Activated naive CD4-positive, alpha-beta T cell treated with anti-CD3 and anti-CD28 coated beads, Interleukin-2, amount 50 U/mL, for 24 hours (primary cell): ENCODE data around the gene MCTP2.
"Not testable (repeated sequence)": the region's sequence is repeated elsewhere in the genome, so short reads cannot be mapped to it uniquely, and the experiment has no call there.

ENCODE experiments used
- H3K27ac Mint-ChIP-seq: one replicate; pipeline ENCODE4 v1.8.0; 2021; ENCODE audit warnings: mild to moderate bottlenecking, mixed read lengths
- H3K27me3 Mint-ChIP-seq: one replicate; pipeline ENCODE4 v1.8.0; 2021; ENCODE audit warnings: mixed read lengths
- H3K36me3 Mint-ChIP-seq: one replicate; pipeline ENCODE4 v1.8.0; 2021; ENCODE audit warnings: mixed read lengths
- H3K4me1 Mint-ChIP-seq: one replicate; pipeline ENCODE4 v1.8.0; 2021; ENCODE audit warnings: mixed read lengths
- H3K4me3 Mint-ChIP-seq: one replicate; pipeline ENCODE4 v1.8.0; 2021; ENCODE audit warnings: mild to moderate bottlenecking, mixed read lengths
- H3K9me3 Mint-ChIP-seq: one replicate; pipeline ENCODE4 v1.8.0; 2021; ENCODE audit warnings: mixed read lengths

The MCTP2 gene

GRCh38 chr15:94247789-94248638 is 16.7 kb downstream of the MCTP2 start:
- Mint-ChIP-seq H3K27me3 (no peaks in the 10 kb centered on the region), H3K4me1 (peaks cover 14% of the 10 kb centered on the region), H3K36me3 (peaks cover 5% of the 10 kb centered on the region)

GRCh38 chr15:94250801-94251200 is 19.4 kb downstream of the MCTP2 start:
- H3K9me3 Mint-ChIP-seq, result peaks cover 14% of the 10 kb centered on the region
- H3K27me3 Mint-ChIP-seq, result no peaks in the 10 kb centered on the region
- no peak overlapping the region for H3K27ac Mint-ChIP-seq
- no peak overlapping the region for H3K4me3 Mint-ChIP-seq
- H3K4me1 Mint-ChIP-seq, result peaks cover 32% of the 10 kb centered on the region
- peaks cover 10% of the 10 kb centered on the region for H3K36me3 Mint-ChIP-seq

More at GRCh38 chr15:94247789-94248638, 16.7 kb downstream of the MCTP2 start:
- Mint-ChIP-seq H3K4me3 (no peak overlapping the region), H3K9me3 (peaks cover 11% of the 10 kb centered on the region), H3K27ac (no peak overlapping the region)

DNA sequence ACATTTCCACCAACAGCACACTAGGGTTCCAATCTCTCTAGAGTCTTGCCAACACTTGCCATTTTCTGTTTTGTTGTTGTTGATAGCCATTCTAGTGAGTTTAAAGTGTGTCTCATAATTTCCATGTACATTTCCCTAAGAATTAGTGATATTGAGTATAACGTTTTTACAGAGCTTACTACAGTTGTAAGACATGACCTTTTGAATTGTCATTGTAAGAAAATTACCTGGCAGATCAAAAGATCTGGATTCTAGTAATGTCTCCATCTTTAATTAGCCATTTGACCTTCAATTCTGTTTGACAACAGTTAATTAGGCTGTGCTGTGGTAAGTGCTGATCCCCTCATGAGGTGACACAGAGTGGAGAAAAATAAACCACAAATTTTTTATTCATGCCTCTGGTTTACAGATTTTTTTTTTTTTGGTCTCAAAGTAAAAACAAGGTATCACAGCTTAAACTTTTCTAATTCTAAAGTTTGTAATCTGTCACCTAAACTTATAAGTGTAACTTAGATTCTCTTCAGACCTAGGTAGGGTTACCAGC is 20.9 kb downstream of the MCTP2 start:
- H3K36me3 Mint-ChIP-seq, result peaks cover 10% of the 10 kb centered on the region
- peaks cover 42% of the 10 kb centered on the region for H3K4me1 Mint-ChIP-seq
- no peak overlapping the region for H3K4me3 Mint-ChIP-seq
- H3K9me3 Mint-ChIP-seq, result peaks cover 14% of the 10 kb centered on the region
- no peaks in the 10 kb centered on the region for H3K27me3 Mint-ChIP-seq
- no peak overlapping the region for H3K27ac Mint-ChIP-seq

DNA sequence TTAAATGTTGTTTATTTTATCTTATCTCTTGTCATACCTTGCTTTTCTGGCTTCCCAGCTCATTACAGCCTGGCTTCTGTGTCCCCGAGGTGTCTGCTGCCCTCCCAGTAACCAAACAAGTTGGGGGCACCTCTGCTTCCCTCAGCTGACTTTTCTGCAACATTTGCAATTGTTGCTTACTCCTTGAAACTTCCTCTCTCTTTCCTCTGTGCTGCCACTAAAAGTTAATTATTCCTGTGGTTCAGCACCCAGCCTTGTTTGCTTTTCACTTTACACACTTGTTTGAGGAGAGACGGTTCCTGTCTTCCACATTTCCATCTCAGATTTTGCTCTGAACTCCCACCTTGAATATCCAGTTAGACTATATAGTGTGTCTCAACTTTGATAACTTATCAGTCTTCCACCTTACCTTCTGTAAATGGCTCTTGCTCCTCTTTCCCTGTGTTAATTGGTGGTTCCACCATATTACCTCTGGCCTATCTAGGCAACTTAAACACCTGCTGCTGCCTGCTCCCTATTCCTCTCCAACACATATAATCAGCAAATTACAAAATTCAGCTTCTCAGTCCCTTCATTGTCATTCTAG is 21.6 kb downstream of the MCTP2 start:
- Mint-ChIP-seq H3K36me3 (peaks cover 10% of the 10 kb centered on the region), H3K4me3 (peak overlapping the region; percentile 3), H3K27ac (no peak overlapping the region), H3K4me1 (peaks cover 43% of the 10 kb centered on the region), H3K27me3 (no peaks in the 10 kb centered on the region), H3K9me3 (peaks cover 14% of the 10 kb centered on the region)

GRCh38 chr15:94253742-94254141 is 22.4 kb downstream of the MCTP2 start:
- Mint-ChIP-seq H3K9me3 (peaks cover 14% of the 10 kb centered on the region), H3K36me3 (peaks cover 10% of the 10 kb centered on the region), H3K27me3 (no peaks in the 10 kb centered on the region), H3K4me1 (peaks cover 44% of the 10 kb centered on the region), H3K4me3 (no peak overlapping the region), H3K27ac (no peak overlapping the region)

DNA sequence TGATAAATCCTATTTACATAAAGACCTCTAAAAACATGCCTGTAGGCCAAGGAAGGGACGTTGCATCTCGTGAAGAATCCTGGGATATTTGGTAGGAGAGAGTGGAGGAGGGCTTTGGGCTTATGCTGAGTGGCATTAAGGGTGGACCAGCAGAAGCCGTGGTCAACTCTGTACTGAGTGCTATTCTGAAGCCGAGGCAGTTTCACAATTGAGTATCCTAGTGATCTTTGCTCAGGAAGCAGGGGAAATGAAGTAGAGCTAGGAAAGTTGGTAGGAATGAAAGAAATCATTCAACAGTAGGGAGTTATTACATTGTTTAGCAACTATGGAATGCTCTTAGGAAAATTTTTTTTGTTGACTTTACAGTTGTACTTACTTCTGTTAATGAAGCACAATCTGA is 24.2 kb downstream of the MCTP2 start:
- peaks cover 9% of the 10 kb centered on the region for H3K36me3 Mint-ChIP-seq
- H3K27ac Mint-ChIP-seq, result no peak overlapping the region
- no peak overlapping the region for H3K4me3 Mint-ChIP-seq

DNA sequence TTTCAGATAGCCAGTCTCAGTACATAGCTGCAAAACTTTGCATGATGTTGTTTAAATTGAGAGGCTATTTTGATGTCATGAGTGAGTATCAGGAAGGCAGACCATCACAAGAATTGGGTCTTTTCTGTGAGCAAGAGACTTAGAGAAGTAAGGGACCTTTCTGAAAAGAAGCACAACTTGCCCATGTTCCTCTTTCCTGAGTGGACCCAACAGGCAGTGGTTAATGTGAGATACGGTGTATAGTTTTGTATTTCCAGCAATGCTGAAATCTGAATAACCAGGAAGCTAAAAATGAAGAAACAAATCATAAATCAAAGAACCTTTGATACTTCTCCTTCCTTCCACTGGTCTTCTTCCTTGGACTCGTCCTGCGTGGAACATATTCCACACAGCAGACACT is 25.1 kb downstream of the MCTP2 start:
- H3K36me3 Mint-ChIP-seq, result peaks cover 11% of the 10 kb centered on the region
- H3K4me3 Mint-ChIP-seq, result no peak overlapping the region

More for the DNA sequence above, 24.2 kb downstream of the MCTP2 start:
- Mint-ChIP-seq H3K27me3 (no peaks in the 10 kb centered on the region), H3K4me1 (peaks cover 44% of the 10 kb centered on the region), H3K9me3 (peaks cover 14% of the 10 kb centered on the region)

DNA sequence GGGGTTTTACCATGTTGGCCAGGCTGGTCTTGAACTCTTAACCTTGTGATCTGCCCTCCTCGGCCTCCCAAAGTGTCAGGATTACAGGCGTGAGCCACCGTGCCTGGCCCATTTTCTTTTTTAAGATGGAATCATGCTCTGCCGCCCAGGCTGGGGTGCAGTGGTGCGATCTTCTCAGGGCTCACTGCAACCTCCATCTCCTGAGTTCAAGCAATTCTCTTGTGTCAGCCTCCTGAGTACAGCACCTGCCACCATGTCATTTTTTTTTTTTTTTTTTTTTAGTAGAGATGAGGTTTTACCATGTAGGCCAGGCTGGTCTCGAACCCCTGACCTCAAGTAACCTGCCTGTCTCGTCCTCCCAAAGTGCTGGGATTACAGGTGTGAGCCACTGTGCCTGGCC is 26.4 kb downstream of the MCTP2 start:
- not testable (repeated sequence) for H3K36me3 Mint-ChIP-seq, H3K9me3 Mint-ChIP-seq, H3K27me3 Mint-ChIP-seq, H3K27ac Mint-ChIP-seq, H3K4me3 Mint-ChIP-seq
- H3K4me1 Mint-ChIP-seq, result peaks cover 36% of the 10 kb centered on the region

More for the DNA sequence above, 25.1 kb downstream of the MCTP2 start:
- H3K9me3 Mint-ChIP-seq, result peaks cover 14% of the 10 kb centered on the region
- peaks cover 44% of the 10 kb centered on the region for H3K4me1 Mint-ChIP-seq
- H3K27me3 Mint-ChIP-seq, result no peaks in the 10 kb centered on the region
- no peak overlapping the region for H3K27ac Mint-ChIP-seq

DNA sequence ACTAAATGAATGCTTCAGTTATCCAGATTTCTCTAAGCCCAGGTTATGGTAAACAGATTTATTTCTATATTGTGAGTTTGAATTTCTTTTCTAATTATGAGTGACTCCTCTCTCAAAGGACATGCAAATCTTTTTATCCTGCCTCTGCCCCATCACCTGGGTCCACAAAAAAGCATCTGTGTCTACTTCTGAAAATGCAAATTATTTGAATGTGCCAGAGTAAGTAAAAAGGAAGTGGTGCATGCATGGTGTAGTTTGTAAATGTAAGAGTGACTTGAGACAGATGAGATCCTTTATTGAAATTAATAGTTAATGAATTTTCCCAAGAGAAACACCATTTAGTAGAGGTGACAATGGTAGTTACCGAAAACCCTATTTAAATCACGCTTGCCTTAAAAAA is 26.9 kb downstream of the MCTP2 start:
- Mint-ChIP-seq H3K4me3 (no peak overlapping the region), H3K4me1 (peaks cover 32% of the 10 kb centered on the region), H3K36me3 (peaks cover 5% of the 10 kb centered on the region), H3K27me3 (no peaks in the 10 kb centered on the region), H3K9me3 (peaks cover 1% of the 10 kb centered on the region), H3K27ac (no peak overlapping the region)

DNA sequence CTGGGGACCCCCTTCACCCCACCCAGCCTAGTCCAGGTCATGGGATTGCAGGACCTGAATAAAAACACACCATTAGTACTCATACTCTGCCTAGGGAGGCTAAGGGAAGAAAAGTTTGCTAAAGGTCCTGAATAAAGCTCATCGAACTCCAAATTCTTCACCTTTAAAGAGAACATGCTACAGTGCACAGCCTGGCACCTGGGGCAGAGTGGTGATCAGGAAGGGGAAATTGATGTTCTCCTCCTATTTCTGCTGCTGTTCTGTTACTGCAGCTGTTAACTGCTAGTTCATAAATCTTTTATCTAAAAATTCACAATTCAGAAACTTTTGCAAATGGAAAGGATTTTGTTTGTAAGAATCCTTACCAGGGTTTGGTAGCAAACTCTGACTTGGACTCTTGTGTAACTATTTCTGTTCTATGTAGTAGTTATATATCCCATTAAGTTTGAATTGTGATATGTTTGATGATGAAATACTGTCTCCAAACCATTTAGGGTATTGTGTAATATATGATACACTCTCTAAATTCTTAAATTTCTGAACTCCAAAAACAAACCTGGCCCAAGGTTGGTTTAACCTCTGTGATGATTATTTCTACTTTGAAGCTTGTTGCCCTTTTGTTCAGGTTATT is 27.9 kb downstream of the MCTP2 start:
- peaks cover 4% of the 10 kb centered on the region for H3K36me3 Mint-ChIP-seq

DNA sequence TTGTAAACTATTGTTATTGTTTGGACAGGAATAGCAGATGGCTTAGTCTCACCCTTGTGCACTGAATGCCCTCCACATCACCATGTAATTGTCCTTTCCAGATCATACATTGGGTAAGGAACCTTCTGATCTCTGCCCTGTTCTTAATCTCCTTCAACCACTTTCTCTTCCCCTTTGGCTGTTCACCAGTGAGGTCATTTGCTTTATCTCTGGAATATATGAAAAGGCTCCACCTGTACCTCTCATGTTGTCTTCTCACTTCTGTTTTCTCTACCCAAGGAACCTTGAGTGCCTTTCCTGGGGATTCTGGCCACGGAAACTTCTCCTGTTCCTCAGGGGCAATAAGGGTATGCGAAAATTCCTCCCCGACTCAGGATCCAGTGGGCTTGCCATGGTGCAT is 28.5 kb downstream of the MCTP2 start:
- Mint-ChIP-seq H3K36me3 (peaks cover 4% of the 10 kb centered on the region), H3K9me3 (no peaks in the 10 kb centered on the region), H3K27ac (no peak overlapping the region), H3K27me3 (no peaks in the 10 kb centered on the region), H3K4me1 (peaks cover 23% of the 10 kb centered on the region), H3K4me3 (no peak overlapping the region)

More for the DNA sequence above, 27.9 kb downstream of the MCTP2 start:
- H3K27me3 Mint-ChIP-seq, result no peaks in the 10 kb centered on the region
- H3K27ac Mint-ChIP-seq, result no peak overlapping the region
- H3K4me3 Mint-ChIP-seq, result no peak overlapping the region
- H3K9me3 Mint-ChIP-seq, result no peaks in the 10 kb centered on the region
- peaks cover 25% of the 10 kb centered on the region for H3K4me1 Mint-ChIP-seq

DNA sequence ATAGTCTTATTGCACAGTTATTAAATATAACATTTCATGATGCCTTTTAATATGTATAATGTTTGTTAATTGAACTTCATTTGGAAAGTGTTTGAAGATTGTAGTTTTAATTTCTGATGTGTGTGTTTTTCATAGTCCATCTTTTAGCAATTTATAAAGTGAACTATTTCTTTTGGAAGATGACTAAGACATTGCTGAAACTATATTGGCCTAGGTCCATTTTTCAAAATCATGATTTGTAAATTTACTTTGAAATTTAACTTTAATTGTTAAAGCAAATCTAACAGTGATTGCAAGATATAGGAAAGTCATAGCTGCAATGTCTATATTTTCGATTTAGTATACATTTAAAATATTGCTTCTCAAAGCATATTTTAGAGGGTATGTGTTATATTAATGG is 30.8 kb downstream of the MCTP2 start:
- Mint-ChIP-seq H3K4me1 (peaks cover 19% of the 10 kb centered on the region), H3K4me3 (no peak overlapping the region), H3K36me3 (peaks cover 2% of the 10 kb centered on the region), H3K27ac (no peak overlapping the region), H3K9me3 (no peaks in the 10 kb centered on the region), H3K27me3 (no peaks in the 10 kb centered on the region)

DNA sequence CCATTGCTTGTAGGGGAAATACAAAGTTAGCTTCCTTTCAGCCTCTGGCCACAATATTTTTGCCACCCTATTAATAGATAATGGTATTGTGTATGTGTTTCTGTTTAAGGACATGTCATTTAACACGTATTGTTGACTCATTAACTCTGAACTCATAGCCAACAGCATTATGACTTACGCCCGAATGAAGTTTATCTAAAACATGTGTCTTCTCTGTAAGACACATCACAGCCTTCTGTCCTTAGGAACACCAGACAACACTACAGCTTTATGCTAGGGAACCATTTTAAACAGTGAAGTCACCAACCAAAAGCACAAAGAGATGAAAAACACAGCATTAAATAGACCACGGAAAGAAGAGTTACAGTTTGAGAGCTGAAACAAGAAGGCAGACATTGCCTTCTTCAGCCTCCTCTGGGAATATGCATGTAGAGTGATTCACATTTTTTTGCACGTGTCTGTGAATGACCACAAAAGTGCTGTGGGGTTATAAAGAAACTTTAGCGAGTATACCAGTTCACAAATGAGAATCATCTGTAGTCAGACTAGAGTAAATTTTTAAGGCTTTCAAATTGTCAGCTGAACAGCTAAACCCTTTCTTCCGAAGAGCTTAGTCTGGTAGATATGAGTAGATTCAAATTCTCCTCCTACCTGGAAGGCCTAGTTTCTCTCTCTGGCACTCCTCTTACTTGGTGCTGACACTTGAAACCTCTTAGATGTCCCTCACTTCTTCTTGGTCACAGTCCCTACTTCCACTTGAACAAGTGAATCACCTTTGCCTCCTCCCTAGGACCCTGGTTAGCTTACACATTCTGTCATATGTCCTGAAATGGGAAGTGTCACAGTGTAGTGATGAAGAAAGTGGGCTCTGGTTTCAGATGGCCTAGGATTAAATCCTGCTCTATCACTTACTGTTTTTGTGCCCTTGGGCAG is 32.2 kb downstream of the MCTP2 start:
- H3K27me3 Mint-ChIP-seq, result no peaks in the 10 kb centered on the region
- peaks cover 5% of the 10 kb centered on the region for H3K36me3 Mint-ChIP-seq
- no peaks in the 10 kb centered on the region for H3K9me3 Mint-ChIP-seq
- H3K4me3 Mint-ChIP-seq, result no peak overlapping the region
- H3K4me1 Mint-ChIP-seq, result peaks cover 18% of the 10 kb centered on the region
- no peak overlapping the region for H3K27ac Mint-ChIP-seq

- Mint-ChIP-seq H3K9me3 (no peaks in the 10 kb centered on the region), H3K4me1 (peaks cover 18% of the 10 kb centered on the region), H3K36me3 (peaks cover 5% of the 10 kb centered on the region), H3K4me3 (no peak overlapping the region), H3K27ac (no peak overlapping the region), H3K27me3 (no peaks in the 10 kb centered on the region)
These were observed 33.6 kb downstream of the MCTP2 start for GRCh38 chr15:94265009-94265408.

- no peaks in the 10 kb centered on the region for H3K27me3 Mint-ChIP-seq
- H3K9me3 Mint-ChIP-seq, result no peaks in the 10 kb centered on the region
- no peak overlapping the region for H3K4me3 Mint-ChIP-seq
- no peak overlapping the region for H3K27ac Mint-ChIP-seq
- peaks cover 4% of the 10 kb centered on the region for H3K36me3 Mint-ChIP-seq
- peaks cover 18% of the 10 kb centered on the region for H3K4me1 Mint-ChIP-seq
These were observed 34.6 kb downstream of the MCTP2 start for GRCh38 chr15:94265982-94266381.
